ENCODE results near the gene RFNG.

RFNG gene

GRCh38 chr17:82058230-82058854 lies 6.7 kb upstream of the RFNG start:
- DNase-seq (ENCODE audit: low spot score), result no peak

DNA sequence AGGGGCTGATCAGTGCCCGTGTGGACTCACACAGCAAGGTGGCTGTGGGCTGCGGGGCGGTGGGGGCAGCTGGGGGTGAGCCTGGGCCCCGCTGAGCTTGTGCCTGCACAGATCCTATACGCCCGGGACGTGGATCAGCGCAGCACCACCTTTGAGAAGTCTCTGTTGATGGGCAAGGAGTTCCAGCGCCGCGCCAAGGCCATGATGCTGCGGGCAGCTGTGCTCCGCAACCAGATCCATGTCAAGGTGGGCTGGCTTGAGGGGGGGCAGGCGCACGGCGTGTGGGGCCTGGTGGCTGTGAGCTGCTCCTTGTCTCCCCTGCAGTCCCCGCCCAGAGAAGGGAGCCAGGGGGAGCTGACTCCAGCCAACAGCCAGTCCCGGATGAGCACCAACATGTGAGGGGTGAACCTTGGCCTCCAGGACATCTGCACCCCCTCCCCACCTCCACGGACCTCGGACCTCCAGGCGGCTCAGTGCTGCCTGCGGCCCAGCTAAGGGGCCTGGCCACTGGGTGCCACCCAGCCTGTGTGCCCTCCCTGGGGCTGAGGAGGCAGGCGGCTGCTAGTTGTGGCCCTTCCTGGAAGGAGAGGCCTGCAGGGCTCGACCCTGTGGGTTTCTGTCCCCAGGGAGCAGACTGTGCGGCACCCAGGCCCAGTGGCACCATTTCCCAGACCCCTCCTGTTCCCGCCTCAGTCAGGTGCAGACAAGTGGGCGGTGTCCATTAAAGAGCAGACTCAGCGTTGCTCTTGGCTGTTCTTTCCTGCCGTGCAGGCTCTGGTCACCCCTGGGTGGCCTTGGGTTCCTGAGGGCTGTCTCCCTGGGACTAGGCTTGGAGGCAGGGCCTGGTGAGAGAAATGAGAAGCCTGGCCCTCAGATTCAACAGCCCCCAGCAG lies 5.4 kb upstream of the RFNG start:
- no peak for DNase-seq (ENCODE audit: low spot score)

GRCh38 chr17:82055965-82056728 lies 4.5 kb upstream of the RFNG start:
- DNase-seq (ENCODE audit: low spot score), result no peak

GRCh38 chr17:82055023-82055964 lies 3.7 kb upstream of the RFNG start:
- no peak for DNase-seq (ENCODE audit: low spot score)

DNA sequence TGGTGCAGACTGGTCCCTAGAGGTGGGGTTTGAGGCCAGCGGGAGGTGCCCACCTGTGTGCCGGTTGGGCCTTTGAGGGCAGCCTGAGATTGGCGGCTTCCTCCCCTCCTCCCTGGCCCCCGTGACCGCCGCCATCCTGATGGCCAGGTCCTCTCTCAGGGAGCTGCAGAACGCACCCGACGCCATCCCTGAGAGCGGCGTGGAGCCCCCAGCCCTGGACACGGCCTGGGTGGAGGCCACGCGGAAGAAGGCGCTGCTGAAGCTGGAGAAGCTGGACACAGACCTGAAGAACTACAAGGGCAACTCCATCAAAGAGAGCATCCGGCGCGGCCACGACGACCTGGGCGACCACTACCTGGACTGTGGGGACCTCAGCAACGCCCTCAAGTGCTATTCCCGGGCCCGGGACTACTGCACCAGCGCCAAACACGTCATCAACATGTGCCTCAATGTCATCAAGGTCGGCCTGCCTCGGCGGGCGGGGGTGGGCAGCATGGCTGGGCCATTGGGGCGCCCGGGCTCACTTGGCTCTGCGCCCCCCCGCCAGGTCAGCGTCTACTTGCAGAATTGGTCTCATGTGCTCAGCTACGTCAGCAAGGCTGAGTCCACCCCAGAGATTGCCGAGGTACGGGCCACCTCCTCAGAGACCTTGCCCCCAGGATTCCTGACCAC lies 2.9 kb upstream of the RFNG start:
- no peak for DNase-seq (ENCODE audit: low spot score)

DNA sequence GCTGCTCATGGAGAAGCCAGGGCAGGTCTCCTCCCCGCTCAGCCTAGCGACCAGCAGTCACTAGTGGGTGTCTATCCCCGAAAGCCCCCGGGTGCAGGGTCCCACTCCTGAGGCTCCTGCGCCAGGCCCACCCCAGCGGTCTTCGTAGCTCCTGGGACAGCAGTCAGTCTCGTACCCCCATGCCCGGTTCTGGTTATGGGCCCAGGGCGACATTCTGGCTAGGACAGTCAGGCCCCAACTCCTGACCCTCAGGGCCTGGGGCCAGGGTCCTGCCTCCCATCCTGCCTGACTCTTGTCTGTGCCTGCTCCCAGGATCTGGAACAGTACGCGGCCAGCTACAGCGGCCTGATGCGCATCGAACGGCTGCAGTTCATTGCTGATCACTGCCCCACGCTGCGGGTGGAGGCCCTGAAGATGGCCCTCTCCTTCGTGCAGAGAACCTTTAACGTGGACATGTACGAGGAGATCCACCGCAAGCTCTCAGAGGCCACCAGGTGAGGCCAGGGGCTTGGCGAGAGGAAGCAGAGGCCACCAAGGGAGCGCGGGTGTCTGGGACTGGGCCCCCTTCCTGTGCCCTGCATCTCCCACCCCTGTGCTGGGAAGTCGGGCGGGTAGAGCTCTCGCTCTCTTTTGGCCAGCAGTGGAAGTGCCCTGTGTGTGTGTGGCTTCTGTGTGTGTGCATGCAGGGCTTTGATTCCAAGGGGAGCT lies 2.1 kb upstream of the RFNG start:
- no peak for DNase-seq (ENCODE audit: low spot score)

- no peak for DNase-seq (ENCODE audit: low spot score)
Measured at GRCh38 chr17:82053130-82053529, 1.5 kb upstream of the RFNG start.

GRCh38 chr17:82052638-82053059 lies 1.0 kb upstream of the RFNG start:
- DNase-seq (ENCODE audit: low spot score), result no peak

DNA sequence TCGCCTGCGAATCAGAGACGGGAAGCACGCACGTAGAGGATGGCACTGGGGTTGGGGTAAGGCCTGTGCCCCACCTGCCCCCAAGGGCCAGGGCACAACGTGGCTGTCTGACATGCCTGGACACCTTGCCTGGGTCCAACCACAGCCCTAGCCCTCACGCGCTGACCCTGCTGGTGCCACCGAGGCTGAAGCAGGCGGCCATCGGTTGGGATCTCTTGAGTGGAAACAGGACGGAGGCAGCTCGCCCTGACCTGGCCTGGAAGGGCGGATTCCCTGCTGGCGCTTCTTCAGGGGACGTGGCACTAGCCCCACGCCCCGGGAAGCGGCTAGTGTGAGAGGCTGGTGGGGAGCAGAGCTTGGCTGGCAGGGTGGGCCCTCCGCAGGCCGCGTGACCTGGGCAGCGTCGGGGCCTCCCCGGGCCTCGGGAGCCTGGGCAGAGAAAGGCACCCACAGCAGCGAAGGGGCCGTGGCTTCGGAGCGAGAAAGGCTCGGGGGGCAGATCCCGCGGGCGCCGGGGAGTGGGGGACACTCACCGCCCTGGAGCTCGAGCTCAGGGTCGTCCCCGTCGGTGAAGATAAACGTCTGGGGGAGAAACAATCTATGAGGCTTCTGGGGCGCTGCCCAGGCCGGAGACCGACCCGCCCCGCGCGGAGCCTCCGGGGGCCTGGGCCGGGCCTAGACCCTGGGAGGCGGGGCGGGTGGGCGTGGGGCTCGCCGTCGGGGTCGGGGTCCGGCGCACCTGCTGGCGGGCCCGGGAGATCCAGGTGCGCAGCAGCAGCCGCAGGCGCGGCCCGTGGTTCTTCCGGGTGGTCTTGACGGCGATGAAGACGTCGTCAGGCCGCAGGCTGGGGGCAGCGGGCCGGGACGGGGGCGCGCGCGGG lies 610 bp downstream of the RFNG start:
- DNase-seq (ENCODE audit: low spot score), result no peak

- no peak for DNase-seq (ENCODE audit: low spot score)
Measured at GRCh38 chr17:82050152-82050760, 1.4 kb downstream of the RFNG start.

DNA sequence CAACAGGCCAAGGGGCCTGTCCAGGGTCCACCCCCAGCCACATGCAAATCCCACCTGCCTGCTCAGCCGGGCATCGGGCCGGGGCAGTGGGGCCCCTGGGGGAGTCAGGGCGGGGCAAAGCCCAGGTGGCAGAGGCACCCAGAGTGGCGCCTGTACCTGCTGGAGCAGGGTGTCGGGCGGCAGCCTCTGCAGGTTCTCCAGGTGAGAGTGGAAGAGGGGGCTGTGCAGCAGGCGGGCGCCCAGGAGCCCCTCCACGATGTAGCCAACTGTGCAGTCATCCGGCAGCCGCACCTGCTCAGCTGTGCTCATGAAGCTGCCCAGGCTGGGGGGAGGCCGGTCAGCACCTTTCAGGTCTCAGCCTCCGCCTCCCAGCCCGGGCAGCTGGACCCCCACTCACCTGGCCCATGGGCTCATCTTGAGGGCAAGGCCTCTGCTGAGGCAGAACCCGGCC lies 2.1 kb downstream of the RFNG start:
- no peak for DNase-seq (ENCODE audit: low spot score)

DNA sequence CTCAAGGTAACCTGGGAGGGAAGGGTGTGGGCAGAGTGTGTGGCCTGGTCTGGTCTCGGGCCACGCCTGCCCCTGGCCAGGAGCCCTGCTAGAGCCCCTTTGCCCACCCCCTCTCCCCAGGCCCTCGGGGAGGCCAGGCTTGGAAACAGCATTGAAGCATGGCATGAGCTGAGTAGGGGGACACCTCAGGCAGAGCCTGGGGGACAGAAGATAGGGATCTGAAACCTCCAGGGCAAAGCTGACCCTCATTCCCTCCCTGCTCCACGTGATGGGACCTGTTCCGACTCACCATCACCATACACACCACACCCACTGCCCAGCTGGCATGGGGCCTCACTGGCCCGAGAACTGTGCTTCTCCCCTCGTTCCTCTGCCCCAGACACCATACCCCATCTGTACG lies 2.5 kb downstream of the RFNG start:
- DNase-seq (ENCODE audit: low spot score), result no peak

DNA sequence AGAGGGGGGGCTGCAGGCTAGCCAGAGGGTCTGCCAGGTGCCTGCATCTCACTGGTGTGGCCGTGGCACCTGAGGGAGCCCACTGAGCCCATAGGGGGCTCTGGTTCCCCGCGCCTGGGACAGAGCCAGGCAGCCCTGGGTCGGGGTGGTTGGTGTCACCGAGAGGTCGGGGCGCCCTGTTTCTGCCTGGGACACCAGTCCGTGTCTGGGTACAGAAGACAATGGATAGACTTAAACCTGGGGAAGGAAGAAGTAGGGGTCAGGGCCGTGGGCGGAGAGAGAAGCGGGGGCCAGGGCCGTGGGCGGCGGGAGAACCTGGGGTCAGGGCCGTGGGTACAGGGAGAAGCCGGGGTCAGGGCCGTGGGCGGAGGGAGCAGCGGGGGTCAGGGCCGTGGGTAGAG lies 3.0 kb downstream of the RFNG start:
- no peak for DNase-seq (ENCODE audit: low spot score)

DNA sequence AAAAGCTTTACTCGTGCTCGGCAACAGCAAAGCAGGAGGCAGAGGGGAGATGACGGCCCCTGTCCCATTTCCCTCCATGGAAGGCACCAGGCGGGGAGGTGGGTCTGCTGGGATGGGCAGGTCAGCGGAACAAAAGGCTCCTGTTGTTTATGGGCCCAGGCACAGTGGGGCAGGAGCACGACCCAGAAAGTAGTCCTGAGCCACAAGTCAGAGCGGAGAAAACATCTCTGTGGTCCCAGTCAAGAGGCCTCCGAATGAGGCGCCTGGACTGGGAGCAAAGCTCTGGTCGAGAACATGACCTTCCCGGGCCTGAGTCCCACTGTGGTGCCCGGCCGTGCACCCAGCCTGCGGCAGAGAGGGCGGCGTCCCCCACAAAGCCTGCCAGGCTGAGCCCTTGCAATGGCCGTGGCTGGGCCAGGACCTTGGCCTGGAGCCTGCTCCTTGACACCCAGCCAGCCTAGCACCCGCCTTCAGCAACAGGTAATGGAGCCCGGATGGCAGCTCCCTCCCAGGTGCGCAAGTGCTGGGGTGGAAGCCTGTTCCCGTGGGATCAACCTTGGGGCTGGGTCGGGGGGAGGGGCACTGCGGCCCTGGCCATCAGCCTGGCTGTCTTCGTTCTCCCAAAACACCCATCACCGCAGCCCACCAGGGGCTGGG lies 3.6 kb downstream of the RFNG start:
- DNase-seq (ENCODE audit: low spot score), result no peak

DNA sequence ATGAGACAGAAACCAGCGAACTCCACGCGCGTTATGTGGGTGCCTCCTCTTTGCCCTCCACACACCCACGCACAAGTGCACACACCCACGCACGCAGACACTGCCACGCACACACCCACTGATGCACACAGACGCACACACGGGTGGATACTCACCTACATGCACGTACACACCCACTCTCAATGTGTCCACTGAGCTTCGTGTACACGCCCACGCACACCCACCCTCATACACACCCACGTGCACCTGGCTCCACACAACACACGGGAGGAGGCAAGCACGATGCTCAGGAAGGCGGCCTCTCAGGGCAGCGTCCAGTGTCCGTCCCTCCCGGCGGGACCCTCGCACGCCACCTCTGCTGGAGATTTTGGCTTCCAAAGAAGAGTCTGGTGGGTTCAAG lies 4.2 kb downstream of the RFNG start:
- no peak for DNase-seq (ENCODE audit: low spot score)

DNA sequence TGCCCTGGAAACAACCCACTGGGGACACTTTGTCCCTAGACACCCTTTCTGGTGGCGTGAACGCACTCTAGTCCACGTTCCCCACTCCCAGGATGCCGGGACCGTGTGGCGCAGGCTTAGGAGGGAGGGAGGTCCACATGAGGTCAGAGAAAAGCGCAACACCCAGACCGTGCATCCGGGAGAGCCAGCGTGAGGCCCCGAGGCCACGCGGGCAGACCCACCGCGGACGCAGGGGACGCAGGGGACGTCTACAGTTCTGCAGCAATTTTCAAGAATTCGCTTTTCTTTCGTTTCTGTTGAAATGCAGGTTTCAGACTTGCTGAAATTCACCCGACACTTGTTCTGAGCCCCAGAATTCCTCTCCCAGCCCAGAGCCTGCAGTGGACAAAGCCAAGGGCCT lies 4.7 kb downstream of the RFNG start:
- no peak for DNase-seq (ENCODE audit: low spot score)

DNA sequence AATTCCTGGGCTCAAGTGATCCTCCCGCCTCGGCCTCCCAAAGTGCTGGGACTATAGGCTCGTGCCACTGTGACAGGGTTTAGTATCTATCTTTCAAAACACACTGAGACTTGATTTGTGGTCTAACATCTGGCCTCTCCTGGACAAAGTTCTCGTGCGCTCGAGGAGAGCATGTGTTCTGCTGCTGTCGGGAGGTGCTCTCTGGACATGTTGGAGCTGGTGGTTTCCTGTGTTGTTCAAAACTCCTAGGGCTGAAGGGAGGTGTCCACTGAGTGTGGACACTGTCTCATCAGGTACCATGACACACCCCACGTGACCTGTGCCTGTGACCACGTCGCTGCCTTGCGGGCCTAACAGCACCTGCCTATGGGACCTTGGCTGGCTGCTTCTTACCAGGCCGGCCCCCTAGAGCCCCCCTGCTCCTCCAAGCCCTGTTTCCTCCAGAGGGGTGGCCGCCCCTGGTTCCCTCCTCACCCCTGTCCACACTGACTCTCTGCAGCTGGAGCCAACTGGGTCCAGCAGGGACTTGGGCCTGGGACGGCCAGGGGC lies 5.6 kb downstream of the RFNG start:
- no peak for DNase-seq (ENCODE audit: low spot score)

- no peak for DNase-seq (ENCODE audit: low spot score)
Measured at GRCh38 chr17:82043507-82043906, 8.1 kb downstream of the RFNG start.
